Kidney (tissue), 14 donors: ENCODE data around the gene ACOX3. TPM values are rescaled to one million over a fixed set of nuclear protein-coding genes. Genes with fewer than 3 reads are reported as not detected.

Experiments
- DNase-seq, 5 donors: peaks; one replicate each; pipeline ENCODE4 v3.0.0-alpha.2; 2013 to 2020
- FAIRE-seq: peaks from 2 replicates; lab custom pipeline; 2012; peaks lifted over from hg19 to GRCh38; lab: Jason Lieb, UNC
- H3K27ac ChIP-seq, 2 donors: one replicate each; pipeline ENCODE4 v1.7.0; 2013; ENCODE audit warnings: low read depth in 2 of 2, low read length in 2 of 2, inconsistent platforms in 1 of 2
- H3K27me3 ChIP-seq: one replicate; pipeline ENCODE4 v1.7.1; 2013; ENCODE audit warnings: low read length, inconsistent platforms; ENCODE audit not compliant: control insufficient read depth, insufficient read depth
- H3K36me3 ChIP-seq, 3 donors: one replicate each; pipeline versions ENCODE4 v1.7.0 to v1.7.1; 2013; ENCODE audit warnings: low read length in 3 of 3, control low read depth in 1 of 3, inconsistent platforms in 1 of 3; ENCODE audit not compliant: insufficient read depth in 3 of 3, control insufficient read depth in 2 of 3
- H3K4me1 ChIP-seq, 3 donors: one replicate each; pipeline versions ENCODE4 v1.7.0 to v1.7.1; 2013; ENCODE audit warnings: low read length in 3 of 3, inconsistent platforms in 1 of 3, low read depth in 1 of 3; ENCODE audit not compliant: control insufficient read depth in 2 of 3, insufficient read depth in 2 of 3
- H3K4me3 ChIP-seq, 3 donors: one replicate each; pipeline versions ENCODE4 v1.7.0 to v1.8.1; 2013; ENCODE audit warnings: low read length in 3 of 3, control low read depth in 1 of 3, inconsistent platforms in 1 of 3
- H3K9ac ChIP-seq, 3 donors: one replicate each; pipeline versions ENCODE4 v1.7.0 to v1.7.1; 2013; ENCODE audit warnings: low read length in 3 of 3, control low read depth in 1 of 3, inconsistent platforms in 1 of 3
- H3K9me3 ChIP-seq, 3 donors: one replicate each; pipeline versions ENCODE4 v1.7.0 to v1.7.1; 2013; ENCODE audit warnings: low read length in 3 of 3, control low read depth in 1 of 3, inconsistent platforms in 1 of 3; ENCODE audit not compliant: control insufficient read depth in 2 of 3, insufficient read depth in 1 of 3
- CTCF ChIP-seq: IDR thresholded peaks from 3 replicates; pipeline ENCODE4 v1.5.1; 2012; ENCODE audit warnings: mild to moderate bottlenecking, moderate library complexity, borderline replicate concordance; ENCODE audit not compliant: insufficient read depth; ENCODE audit errors: extremely low read depth
- intact Hi-C: fragments of 100-400 bp; cut with DNase I; formaldehyde crosslinking; loops from one replicate; pipeline ENCODE4 v1.11.1; 2022
- polyA plus RNA-seq: library from polyadenylated mRNA; stranded (reverse); fragments of 350-450 nt; fragmentation: Illumina TruSeq; extraction: RNeasy Lipid Tissue Mini Kit (QIAGEN cat#74804); gene quantifications from one replicate; pipeline ENCODE4 v1.2.3, GENCODE V29; 2014; ENCODE audit warnings: low read depth, low replicate concordance; ENCODE audit not compliant: insufficient read depth
- total RNA-seq: library from RNA; stranded (reverse); fragmentation: NEBNext Ultra II Directional; extraction: Animal tissue kit (Norgen Biotek cat#: 25700); gene quantifications from one replicate; pipeline ENCODE4 v1.2.1, GENCODE V29; 2021
- donor health status: control.
- donor health status: control.
- donor health status: control.
- donor health status: control.
- donor health status: control.
- donor health status: DM: yes; HTN: yes; CAD: no.
- donor health status: Normal renal cell carcinoma (clear cell type).

The ACOX3 gene
- total and polyA plus RNA-seq, 2 donors from 2014 or later = 10.1 to 21.7 TPM

DNA sequence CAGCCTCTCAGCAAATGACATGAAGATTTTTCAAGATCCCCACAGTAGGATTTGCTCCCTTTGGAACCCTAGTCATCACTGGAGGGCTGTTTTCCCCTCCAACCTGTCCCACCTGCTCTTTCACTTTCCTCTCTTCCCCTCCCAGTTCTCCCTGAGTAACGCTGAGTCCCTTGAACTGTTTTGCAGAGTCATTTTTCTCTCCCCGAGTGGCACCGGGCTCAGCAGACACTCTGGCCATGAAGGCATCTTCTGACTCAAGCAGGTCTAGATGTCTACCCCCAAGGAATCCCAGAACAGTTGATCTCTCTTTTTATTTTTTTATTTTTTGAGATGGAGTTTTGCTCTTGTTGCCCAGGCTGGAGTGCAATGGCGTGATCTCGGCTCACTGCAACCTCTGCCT is 118.8 kb downstream of the ACOX3 start:
- H3K36me3 ChIP-seq = no peaks in the 10 kb centered on the region
- no peak for TF ChIP-seq CTCF

DNA sequence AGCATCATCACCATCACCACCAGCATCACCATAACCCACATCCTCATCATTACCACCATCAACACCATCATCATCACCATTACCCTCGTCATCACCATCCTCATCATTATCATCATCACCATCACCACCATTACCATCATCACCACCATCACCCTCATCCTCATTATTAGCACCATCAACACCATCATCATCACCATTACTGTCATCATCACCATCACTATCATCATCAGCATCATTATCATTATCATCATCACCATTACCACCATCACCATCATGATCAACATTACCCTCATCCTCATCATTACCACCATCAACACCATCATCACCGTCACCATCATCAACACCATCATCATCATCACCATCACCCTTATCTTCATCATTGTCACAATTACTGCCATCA is 119.3 kb downstream of the ACOX3 start:
- no peaks in the 10 kb centered on the region for H3K27me3 ChIP-seq
- intact Hi-C loops = no loop called here
- FAIRE-seq (no peak), DNase-seq (no peak)
- H3K36me3 ChIP-seq = no peaks in the 10 kb centered on the region
- no peak overlapping the region for H3K27ac ChIP-seq
- H3K9ac ChIP-seq = no peak overlapping the region
- peaks cover 0 to 7% (median 0%) of the 10 kb centered on the region in 3 donors for H3K9me3 ChIP-seq
- no peak for TF ChIP-seq CTCF
- no peak overlapping the region for H3K4me3 ChIP-seq
- H3K4me1 ChIP-seq = peaks cover 0 to 5% (median 0%) of the 10 kb centered on the region in 3 donors

More for the DNA sequence above, 118.8 kb downstream of the ACOX3 start:
- DNase-seq (no peak), FAIRE-seq (no peak)
- intact Hi-C loops = no loop called here
- no peak overlapping the region for H3K4me3 ChIP-seq
- peaks cover 0 to 7% (median 0%) of the 10 kb centered on the region in 3 donors for H3K9me3 ChIP-seq
- H3K4me1 ChIP-seq = peaks cover 0 to 5% (median 0%) of the 10 kb centered on the region in 3 donors
- H3K9ac ChIP-seq = no peak overlapping the region
- H3K27me3 ChIP-seq = no peaks in the 10 kb centered on the region
- no peak overlapping the region for H3K27ac ChIP-seq

GRCh38 chr4:8320386-8320750 is 120.2 kb downstream of the ACOX3 start:
- H3K27me3 ChIP-seq = no peaks in the 10 kb centered on the region
- TF ChIP-seq CTCF = peak; percentile 33
- no peak overlapping the region for H3K4me3 ChIP-seq
- peak in 1 of 5 donors; percentile 17 for DNase-seq
- H3K36me3 ChIP-seq = no peaks in the 10 kb centered on the region
- peaks cover 0 to 10% (median 0%) of the 10 kb centered on the region in 3 donors for H3K4me1 ChIP-seq
- peaks cover 0 to 7% (median 0%) of the 10 kb centered on the region in 3 donors for H3K9me3 ChIP-seq
- FAIRE-seq = no peak
- intact Hi-C loops = no loop called here
- peak overlapping the region in 1 of 2 donors; percentile 13 for H3K27ac ChIP-seq
- H3K9ac ChIP-seq = no peak overlapping the region
